ENCODE data around the gene RHOBTB3. TPM values are rescaled to one million over a fixed set of nuclear protein-coding genes. Genes with fewer than 3 reads are reported as not detected.

Gene RHOBTB3
- total and polyA plus RNA-seq, 7 donors: 12.3 to 151 (median 75.6) TPM

DNA sequence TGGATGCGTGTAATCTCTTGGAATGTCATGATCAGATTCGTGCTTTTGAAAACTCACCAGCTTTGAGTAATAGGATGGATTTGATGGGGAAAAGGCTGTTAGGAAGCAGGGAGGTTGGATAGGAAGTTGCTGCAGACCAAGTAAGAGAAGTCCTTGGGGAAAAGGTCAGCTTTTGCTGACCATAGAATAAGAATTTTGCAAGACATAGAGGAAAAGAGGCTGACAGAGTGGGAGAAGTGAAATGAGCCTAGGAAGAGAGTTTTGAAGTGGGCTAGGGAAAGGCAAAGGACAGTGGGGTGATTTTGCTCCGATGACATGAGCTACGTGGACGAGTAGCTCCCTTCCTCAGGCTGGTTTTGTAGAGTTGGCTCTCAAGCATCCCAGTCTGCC is 31.5 kb downstream of the RHOBTB3 start:
- 92 to 94% methylated on average over 5 of the region's 5 CpGs for WGBS, 2 donors

DNA sequence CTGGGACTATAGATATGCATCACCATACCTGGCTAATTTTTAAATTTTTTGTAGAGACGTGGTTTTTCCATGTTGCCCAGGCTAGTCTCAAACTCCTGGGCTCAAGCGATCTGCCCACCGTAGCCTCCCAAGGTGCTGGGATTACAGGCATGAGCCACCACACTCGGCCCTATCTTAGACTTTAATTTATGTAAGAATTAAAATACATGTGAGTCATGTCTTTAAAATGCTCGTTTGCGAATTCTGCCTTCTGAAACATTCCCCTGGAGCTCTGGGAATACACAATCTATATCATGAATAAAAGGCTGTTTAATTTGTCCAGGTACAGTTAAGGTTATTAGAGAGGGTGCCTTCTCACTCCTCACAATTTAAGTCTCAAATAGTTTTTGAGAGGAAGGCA is 32.8 kb downstream of the RHOBTB3 start:
- no peaks in the 10 kb centered on the region for H3K9me3 ChIP-seq
- H3K36me3 ChIP-seq: peaks cover 0 to 35% (median 3%) of the 10 kb centered on the region in 4 donors
- intact Hi-C loops (cut with DNase I): loop anchor here (5.0 kb wide), 1 partner anchor 102 kb away; no protein-coding TSS in a partner anchor
- DNase-seq: no peak
- WGBS, 2 donors: 93 to 94% methylated on average over 6 of the region's 6 CpGs
- H3K27ac ChIP-seq: no peak overlapping the region
- H3K4me1 ChIP-seq: peaks cover 0 to 34% (median 26%) of the 10 kb centered on the region in 4 donors
- no peaks in the 10 kb centered on the region for H3K27me3 ChIP-seq
- no peak overlapping the region for H3K4me3 ChIP-seq
- TF ChIP-seq, protein P1, sequence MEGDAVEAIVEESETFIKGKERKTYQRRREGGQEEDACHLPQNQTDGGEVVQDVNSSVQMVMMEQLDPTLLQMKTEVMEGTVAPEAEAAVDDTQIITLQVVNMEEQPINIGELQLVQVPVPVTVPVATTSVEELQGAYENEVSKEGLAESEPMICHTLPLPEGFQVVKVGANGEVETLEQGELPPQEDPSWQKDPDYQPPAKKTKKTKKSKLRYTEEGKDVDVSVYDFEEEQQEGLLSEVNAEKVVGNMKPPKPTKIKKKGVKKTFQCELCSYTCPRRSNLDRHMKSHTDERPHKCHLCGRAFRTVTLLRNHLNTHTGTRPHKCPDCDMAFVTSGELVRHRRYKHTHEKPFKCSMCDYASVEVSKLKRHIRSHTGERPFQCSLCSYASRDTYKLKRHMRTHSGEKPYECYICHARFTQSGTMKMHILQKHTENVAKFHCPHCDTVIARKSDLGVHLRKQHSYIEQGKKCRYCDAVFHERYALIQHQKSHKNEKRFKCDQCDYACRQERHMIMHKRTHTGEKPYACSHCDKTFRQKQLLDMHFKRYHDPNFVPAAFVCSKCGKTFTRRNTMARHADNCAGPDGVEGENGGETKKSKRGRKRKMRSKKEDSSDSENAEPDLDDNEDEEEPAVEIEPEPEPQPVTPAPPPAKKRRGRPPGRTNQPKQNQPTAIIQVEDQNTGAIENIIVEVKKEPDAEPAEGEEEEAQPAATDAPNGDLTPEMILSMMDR (IDR thresholded peaks at IDR 0.05): no peak
- no peak for TF ChIP-seq POLR2A (IDR thresholded peaks at IDR 0.05)
- no peak for TF ChIP-seq POLR2AphosphoS5 (IDR thresholded peaks at IDR 0.05)
- TF ChIP-seq EP300 (IDR thresholded peaks at IDR 0.05): no peak

More for the DNA sequence above, 31.5 kb downstream of the RHOBTB3 start:
- Histone ChIP-seq H3K27ac (no peak overlapping the region), H3K27me3 (no peaks in the 10 kb centered on the region), H3K4me1 (peaks cover 0 to 40% (median 29%) of the 10 kb centered on the region in 4 donors), H3K9me3 (no peaks in the 10 kb centered on the region), H3K4me3 (no peak overlapping the region), H3K36me3 (peaks cover 0 to 22% (median 0%) of the 10 kb centered on the region in 4 donors)
- TF ChIP-seq, protein P1 (IDR thresholded peaks at IDR 0.05): no peak
- TF ChIP-seq POLR2A (IDR thresholded peaks at IDR 0.05): no peak
- no peak for TF ChIP-seq POLR2AphosphoS5 (IDR thresholded peaks at IDR 0.05)
- no peak for TF ChIP-seq EP300 (IDR thresholded peaks at IDR 0.05)
- DNase-seq: no peak
- intact Hi-C loops (cut with DNase I): loop anchor here (5.0 kb wide), 1 partner anchor 100 kb away; no protein-coding TSS in a partner anchor

DNA sequence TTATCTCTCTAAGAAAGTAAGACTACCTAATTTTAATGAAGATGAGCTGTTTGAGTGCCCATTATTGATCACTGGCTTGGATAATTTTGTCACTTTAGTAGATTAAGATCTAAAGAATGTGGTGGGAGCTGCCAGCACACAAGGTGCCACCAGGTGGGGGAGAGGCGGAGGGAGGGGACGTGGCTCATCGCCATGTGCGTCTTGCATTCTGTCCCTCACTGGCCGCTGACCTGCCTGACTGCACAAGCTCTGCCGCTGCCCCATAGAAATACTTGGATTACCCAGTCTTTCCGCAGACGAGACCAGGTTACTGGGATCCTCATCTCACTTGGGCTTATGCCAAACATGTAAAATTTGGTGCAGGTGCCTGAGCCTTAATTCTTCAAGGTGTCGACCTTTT is 37.6 kb downstream of the RHOBTB3 start:
- Histone ChIP-seq H3K27me3 (no peaks in the 10 kb centered on the region), H3K27ac (no peak overlapping the region), H3K4me3 (no peak overlapping the region), H3K9me3 (no peaks in the 10 kb centered on the region), H3K4me1 (peaks cover 0 to 17% (median 7%) of the 10 kb centered on the region in 4 donors), H3K36me3 (peaks cover 0 to 44% (median 6%) of the 10 kb centered on the region in 4 donors)
- intact Hi-C loops (cut with DNase I): no loop called here
- 97 to 98% methylated on average over 9 of the region's 9 CpGs for WGBS, 2 donors
- no peak for DNase-seq
- TF ChIP-seq, protein P1 (IDR thresholded peaks at IDR 0.05): no peak
- no peak for TF ChIP-seq POLR2A (IDR thresholded peaks at IDR 0.05)
- no peak for TF ChIP-seq EP300 (IDR thresholded peaks at IDR 0.05)
- no peak for TF ChIP-seq POLR2AphosphoS5 (IDR thresholded peaks at IDR 0.05)

DNA sequence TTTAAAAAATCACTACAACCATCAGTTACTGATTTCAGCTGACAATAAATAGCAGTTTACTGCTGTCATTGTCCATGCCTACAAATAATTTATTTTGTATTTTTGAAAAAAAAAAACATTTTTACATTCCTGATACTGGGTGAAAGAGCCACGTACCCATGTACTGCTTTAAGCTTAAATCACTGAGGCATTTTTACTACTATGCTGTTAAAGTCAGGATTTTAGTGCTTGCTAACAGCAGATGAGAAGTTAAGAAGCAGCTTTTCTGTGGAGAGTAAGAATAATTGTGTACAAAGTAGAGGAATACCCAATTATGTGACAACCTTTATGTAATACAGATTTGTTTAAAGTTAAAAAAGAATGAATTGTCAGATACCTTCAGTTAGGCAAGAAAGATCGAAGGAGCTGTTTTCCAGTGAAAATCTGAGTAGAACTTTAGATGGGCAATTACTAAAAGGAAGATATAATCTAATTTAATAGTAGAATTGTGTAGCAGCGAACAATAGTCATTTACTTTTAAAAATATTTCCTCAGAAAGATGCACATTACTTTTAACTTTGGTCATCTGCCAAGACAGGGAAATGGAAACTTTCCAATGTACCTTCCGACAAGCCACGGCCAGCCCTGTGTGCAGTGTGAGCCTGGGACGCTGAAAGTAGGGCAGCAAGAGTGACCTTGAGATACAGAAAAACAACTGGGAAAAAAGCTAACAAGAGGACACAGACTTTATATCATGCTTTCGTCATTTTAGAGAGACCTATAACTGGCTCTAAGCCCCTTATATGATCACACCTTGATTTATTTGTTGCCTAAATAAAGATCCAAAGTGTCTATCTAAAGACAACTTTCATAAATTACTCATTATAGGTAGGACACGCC is 39.9 kb downstream of the RHOBTB3 start:
- DNase-seq: no peak
- intact Hi-C loops (cut with DNase I): loop anchor here (5.0 kb wide), 2 partner anchors 99 to 124 kb away; partner anchors contain the start of gene RFESD
- peaks cover 0 to 31% (median 6%) of the 10 kb centered on the region in 4 donors for H3K36me3 ChIP-seq
- TF ChIP-seq POLR2A (IDR thresholded peaks at IDR 0.05): no peak
- no peak for TF ChIP-seq EP300 (IDR thresholded peaks at IDR 0.05)
- TF ChIP-seq POLR2AphosphoS5 (IDR thresholded peaks at IDR 0.05): peak in 1 of 4 donors; percentile 16
- WGBS, 2 donors: 32 to 70% methylated on average over 8 of the region's 8 CpGs
- peaks cover 0 to 17% (median 7%) of the 10 kb centered on the region in 4 donors for H3K4me1 ChIP-seq
- peak overlapping the region in 3 of 4 donors; percentile 25 to 48 (median 45) for H3K27ac ChIP-seq
- H3K4me3 ChIP-seq: no peak overlapping the region
- H3K27me3 ChIP-seq: no peaks in the 10 kb centered on the region
- H3K9me3 ChIP-seq: no peaks in the 10 kb centered on the region

DNA sequence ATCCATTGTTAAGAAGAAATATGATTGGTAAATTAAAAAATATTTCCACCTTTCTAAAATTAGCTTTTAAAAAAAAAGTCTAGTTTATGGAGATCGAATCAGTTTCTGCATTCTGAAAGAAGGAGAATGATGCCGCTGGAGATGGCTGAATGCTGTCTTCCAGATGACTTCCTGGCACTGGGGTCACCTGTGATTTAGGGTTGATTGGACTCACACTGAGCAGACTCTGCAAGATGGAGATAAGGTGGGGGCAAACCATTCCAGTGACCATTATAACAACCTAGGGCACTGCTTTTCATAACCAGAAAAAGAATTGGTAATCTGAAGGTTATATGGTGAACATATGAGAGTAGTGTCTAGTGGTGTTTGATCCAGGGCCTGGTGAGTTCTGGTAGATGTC is 40.8 kb downstream of the RHOBTB3 start:
- intact Hi-C loops (cut with DNase I): loop anchor here (5.0 kb wide), 2 partner anchors 100 to 125 kb away; partner anchors contain the start of gene RFESD

More for the DNA sequence above, 40.8 kb downstream of the RHOBTB3 start:
- H3K4me3 ChIP-seq: no peak overlapping the region
- DNase-seq: no peak
- peaks cover 0 to 17% (median 7%) of the 10 kb centered on the region in 4 donors for H3K4me1 ChIP-seq
- no peaks in the 10 kb centered on the region for H3K9me3 ChIP-seq
- TF ChIP-seq, protein P1 (IDR thresholded peaks at IDR 0.05): no peak
- TF ChIP-seq POLR2AphosphoS5 (IDR thresholded peaks at IDR 0.05) (no peak), EP300 (IDR thresholded peaks at IDR 0.05) (no peak), POLR2A (IDR thresholded peaks at IDR 0.05) (no peak)
- H3K36me3 ChIP-seq: peaks cover 0 to 31% (median 6%) of the 10 kb centered on the region in 4 donors
- peak overlapping the region in 2 of 4 donors; percentile 45 to 48 for H3K27ac ChIP-seq
- no peaks in the 10 kb centered on the region for H3K27me3 ChIP-seq
- WGBS, 2 donors: 96% methylated on average over 2 of the region's 2 CpGs
